Activated T-helper 2 cell treated with anti-CD3 and anti-CD28 coated beads, Interferon-gamma antibody, Interleukin-2, Interleukin-4, amounts not matched to agents 10 μg/mL and 5 μg/mL and 100 μg/mL, durations not matched to agents 14 hours and 24 hours and 36 hours (primary cell): ENCODE measurements around the gene FADS6. TPM values are rescaled to one million over a fixed set of nuclear protein-coding genes. Genes with fewer than 3 reads are reported as not detected.
"Not testable (repeated sequence)": the region's sequence is repeated elsewhere in the genome, so short reads cannot be mapped to it uniquely, and the experiment has no call there.

ENCODE experiments used
- DNase-seq: peaks from one replicate; pipeline ENCODE4 v3.0.0; 2021; ENCODE audit warnings: low spot score
- H3K27ac Mint-ChIP-seq: one replicate; pipeline ENCODE4 v1.8.0; 2021; ENCODE audit warnings: mixed read lengths
- H3K27me3 Mint-ChIP-seq: one replicate; pipeline ENCODE4 v1.8.0; 2021; ENCODE audit warnings: low read depth, mixed read lengths
- H3K36me3 Mint-ChIP-seq: one replicate; pipeline ENCODE4 v1.8.0; 2021; ENCODE audit warnings: low read depth, mixed read lengths
- H3K4me1 Mint-ChIP-seq: one replicate; pipeline ENCODE4 v1.8.0; 2021; ENCODE audit warnings: low read depth, mixed read lengths
- H3K4me3 Mint-ChIP-seq: one replicate; pipeline ENCODE4 v1.8.0; 2021; ENCODE audit warnings: low read depth, mild to moderate bottlenecking, moderate library complexity, mixed read lengths
- H3K9me3 Mint-ChIP-seq: one replicate; pipeline ENCODE4 v1.8.0; 2021; ENCODE audit warnings: mixed read lengths
- intact Hi-C: fragments of 100-400 bp; cut with micrococcal nuclease; formaldehyde crosslinking; loops from one replicate; pipeline ENCODE4 v1.15.1; 2023
- total RNA-seq: library from RNA; stranded (reverse); gene quantifications from 2 replicates; pipeline ENCODE4 v1.2.3, GENCODE V29; 2022

The FADS6 gene
- total RNA-seq, 1 donor from 2014 or later, result not detected

DNA sequence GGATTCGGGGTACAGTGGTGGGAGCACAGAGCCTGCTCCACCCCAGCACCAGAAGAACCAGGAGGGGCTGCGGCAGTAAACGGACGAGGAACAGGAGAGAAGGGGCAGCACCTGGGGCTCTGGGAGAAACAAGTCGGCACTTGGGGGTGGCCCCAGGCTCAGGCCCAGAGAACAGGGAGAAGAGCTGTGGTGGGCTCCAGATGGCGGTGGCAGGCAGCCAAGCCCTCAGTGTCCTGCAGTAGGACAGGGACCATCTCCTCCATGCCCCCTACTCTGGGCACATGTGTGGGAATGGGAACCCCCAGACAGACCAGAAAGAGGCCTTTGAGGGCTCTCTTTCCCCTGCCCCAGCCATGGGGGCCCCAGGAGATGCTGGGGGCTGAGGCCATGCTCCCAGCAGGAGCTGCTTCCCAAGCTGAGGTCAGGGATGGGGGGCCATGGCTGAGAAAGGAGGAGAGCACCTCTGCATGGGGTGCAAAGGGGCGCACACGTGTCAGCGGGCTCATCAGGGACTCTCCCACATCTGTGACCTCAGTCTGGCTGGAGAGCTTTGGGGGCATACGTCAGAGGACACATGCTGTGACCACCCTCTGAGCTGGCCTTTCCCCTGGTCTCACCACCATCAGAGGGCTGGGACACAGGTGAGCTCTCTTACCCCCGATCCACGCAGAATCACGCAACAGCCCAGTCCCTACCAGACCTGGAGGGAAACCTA lies 22.9 kb upstream of the FADS6 start:
- H3K27ac Mint-ChIP-seq, result no peak overlapping the region
- no peak overlapping the region for H3K4me3 Mint-ChIP-seq
- DNase-seq, result no peak
- peaks cover 15% of the 10 kb centered on the region for H3K27me3 Mint-ChIP-seq
- no peaks in the 10 kb centered on the region for H3K4me1 Mint-ChIP-seq
- intact Hi-C loops, result no loop called here
- H3K36me3 Mint-ChIP-seq, result no peaks in the 10 kb centered on the region
- H3K9me3 Mint-ChIP-seq, result no peaks in the 10 kb centered on the region

DNA sequence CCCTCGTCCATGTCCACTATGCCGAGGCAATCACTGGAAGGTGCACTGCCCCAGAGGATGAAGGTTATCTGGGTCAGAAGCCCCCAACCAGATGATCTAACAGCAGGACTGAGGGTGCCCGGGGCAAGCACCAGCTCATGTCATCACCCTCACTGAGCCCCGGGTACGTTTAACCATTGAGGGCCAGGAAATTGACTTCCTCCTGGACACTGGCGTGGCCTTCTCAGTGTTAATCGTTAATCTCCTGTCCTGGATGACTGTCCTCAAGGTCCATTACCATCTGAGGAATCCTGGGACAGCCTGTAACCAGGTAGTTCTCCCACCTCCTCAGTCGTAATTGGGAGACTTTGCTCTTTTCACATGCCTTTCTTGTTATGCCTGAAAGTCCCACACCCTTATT lies 18.0 kb upstream of the FADS6 start:
- DNase-seq, H3K36me3 Mint-ChIP-seq, H3K27ac Mint-ChIP-seq, H3K4me1 Mint-ChIP-seq, H3K9me3 Mint-ChIP-seq, H3K27me3 Mint-ChIP-seq, H3K4me3 Mint-ChIP-seq, intact Hi-C loops: not testable (repeated sequence)

DNA sequence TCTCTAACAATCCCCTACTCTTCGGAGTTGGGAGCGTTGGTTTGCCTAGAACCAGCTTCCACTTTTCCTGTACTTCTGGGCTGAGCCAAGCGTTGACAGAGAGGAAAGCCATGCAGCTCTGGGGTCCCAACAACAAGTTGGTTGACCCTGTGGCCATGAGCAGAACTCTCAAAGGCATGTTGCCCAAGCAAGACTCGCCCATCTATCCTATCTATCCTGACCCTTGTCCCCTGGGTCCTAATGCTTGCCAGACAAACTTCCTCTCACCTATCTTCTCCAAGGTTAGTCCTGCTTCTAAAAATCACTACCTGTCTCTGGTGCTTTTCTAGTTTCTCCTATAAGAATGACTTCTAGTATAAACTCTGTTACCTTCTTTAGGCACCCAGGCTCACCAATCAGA lies 15.7 kb upstream of the FADS6 start:
- H3K9me3 Mint-ChIP-seq, DNase-seq, H3K4me3 Mint-ChIP-seq, H3K36me3 Mint-ChIP-seq, H3K4me1 Mint-ChIP-seq, intact Hi-C loops, H3K27ac Mint-ChIP-seq: not testable (repeated sequence)
- peaks cover 11% of the 10 kb centered on the region for H3K27me3 Mint-ChIP-seq

DNA sequence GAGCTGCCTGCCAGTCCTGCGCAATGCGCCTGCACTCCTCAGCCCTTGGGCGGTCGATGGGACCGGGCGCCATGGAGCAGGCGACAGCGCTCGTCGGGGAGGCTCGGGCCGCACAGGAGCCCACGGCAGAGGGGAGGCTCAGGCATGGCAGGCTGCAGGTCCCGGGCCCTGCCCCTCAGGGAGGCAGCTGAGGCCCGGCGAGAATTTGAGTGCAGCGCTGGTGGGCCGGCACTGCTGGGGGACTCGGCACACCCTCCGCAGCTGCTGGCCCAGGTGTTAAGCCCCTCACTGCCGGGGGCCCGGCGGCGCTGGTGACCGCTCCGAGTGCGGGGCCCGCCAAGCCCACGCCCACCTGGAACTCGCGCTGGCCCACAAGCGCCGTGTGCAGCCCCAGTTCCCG lies 13.6 kb upstream of the FADS6 start:
- DNase-seq, result no peak
- no peak overlapping the region for H3K27ac Mint-ChIP-seq
- no peaks in the 10 kb centered on the region for H3K9me3 Mint-ChIP-seq
- intact Hi-C loops, result no loop called here
- peaks cover 5% of the 10 kb centered on the region for H3K27me3 Mint-ChIP-seq
- no peaks in the 10 kb centered on the region for H3K4me1 Mint-ChIP-seq
- H3K36me3 Mint-ChIP-seq, result no peaks in the 10 kb centered on the region
- H3K4me3 Mint-ChIP-seq, result no peak overlapping the region

DNA sequence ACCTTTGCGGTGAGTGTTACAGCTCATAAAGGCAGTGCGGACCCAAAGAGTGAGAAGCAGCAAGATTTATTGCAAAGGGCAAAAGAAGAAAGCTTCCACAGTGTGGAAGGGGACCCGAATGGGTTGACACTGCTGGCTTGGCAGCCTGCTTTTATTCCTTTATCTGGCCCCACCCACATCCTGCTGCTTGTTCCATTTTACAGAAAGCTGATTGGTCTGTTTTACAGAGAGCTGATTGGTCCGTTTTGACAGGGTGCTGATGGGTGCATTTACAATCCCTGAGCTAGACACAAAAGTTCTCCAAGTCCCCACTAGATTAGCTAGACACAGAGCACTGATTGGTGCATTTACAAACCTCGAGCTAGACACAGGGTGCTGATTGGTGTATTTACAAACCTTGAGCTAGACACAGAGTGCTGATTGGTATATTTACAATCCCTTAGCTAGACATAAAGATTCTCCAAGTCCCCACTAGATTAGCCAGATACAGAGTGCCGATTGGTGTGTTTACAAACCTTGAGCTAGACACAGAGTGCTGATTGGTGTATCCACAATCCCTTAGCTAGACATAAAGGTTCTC lies 12.9 kb upstream of the FADS6 start:
- intact Hi-C loops, H3K27me3 Mint-ChIP-seq, H3K4me3 Mint-ChIP-seq, H3K27ac Mint-ChIP-seq, H3K9me3 Mint-ChIP-seq, H3K36me3 Mint-ChIP-seq, H3K4me1 Mint-ChIP-seq: not testable (repeated sequence)
- DNase-seq, result peak; percentile 17

DNA sequence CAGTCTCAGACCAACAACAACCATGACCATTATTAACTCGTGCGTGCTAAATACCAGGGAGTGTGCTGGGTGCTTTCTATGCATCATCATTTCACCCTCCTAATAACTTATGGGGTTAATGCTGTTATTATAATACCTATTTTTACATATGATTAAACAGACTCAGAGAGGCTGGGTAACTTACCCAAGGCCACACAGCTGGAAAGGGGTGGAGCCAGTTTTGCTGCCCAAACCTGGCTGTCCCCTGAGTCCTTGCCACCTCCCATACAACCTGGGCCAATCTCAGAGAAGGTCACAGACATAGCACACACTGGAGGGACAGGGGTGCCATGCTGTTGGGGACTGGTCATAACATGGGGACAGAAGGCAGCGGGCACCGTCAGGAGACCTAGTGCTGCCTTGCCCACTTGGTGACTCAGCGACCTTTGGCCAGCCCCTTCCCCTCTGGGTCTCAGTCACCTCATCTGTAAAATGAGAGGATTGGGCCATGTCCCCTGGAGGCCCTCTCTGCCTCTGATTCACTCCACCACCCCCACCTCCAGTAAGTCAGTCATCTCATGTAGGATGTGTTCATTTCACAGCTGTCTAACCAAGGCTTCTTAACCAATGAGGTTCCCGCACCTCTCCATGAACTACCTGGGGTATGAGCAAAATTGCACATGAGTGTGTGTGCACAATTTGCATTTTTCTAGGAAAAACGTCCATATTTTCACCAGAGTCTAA lies 11.4 kb upstream of the FADS6 start:
- Mint-ChIP-seq H3K27me3 (peaks cover 5% of the 10 kb centered on the region), H3K4me3 (no peak overlapping the region), H3K4me1 (no peaks in the 10 kb centered on the region), H3K9me3 (no peaks in the 10 kb centered on the region), H3K36me3 (no peaks in the 10 kb centered on the region), H3K27ac (no peak overlapping the region)
- DNase-seq, result no peak
- intact Hi-C loops, result no loop called here

DNA sequence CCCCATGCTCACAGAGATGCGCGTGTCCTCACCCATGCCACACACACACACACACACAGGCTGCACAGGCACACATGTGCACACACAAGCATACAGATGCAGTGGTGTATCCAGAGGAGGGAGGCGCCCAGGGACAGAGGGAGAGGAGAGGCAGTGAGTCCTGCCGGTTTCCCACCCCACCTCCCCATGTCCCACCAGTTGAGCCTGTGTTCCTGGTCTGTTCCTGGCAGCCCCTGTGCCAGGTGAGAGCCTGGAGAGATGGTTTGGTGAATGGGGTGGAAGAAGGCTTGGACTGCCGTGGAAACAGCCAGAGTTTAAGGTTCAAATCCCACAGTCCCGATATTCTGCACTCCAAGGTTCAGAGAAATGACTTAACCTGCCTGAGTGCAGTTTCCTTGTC lies 10.2 kb upstream of the FADS6 start:
- H3K27me3 Mint-ChIP-seq, result peaks cover 5% of the 10 kb centered on the region
- H3K27ac Mint-ChIP-seq, result no peak overlapping the region
- DNase-seq, result no peak
- H3K9me3 Mint-ChIP-seq, result no peaks in the 10 kb centered on the region
- no peaks in the 10 kb centered on the region for H3K4me1 Mint-ChIP-seq
- H3K36me3 Mint-ChIP-seq, result no peaks in the 10 kb centered on the region
- no peak overlapping the region for H3K4me3 Mint-ChIP-seq
- intact Hi-C loops, result no loop called here

DNA sequence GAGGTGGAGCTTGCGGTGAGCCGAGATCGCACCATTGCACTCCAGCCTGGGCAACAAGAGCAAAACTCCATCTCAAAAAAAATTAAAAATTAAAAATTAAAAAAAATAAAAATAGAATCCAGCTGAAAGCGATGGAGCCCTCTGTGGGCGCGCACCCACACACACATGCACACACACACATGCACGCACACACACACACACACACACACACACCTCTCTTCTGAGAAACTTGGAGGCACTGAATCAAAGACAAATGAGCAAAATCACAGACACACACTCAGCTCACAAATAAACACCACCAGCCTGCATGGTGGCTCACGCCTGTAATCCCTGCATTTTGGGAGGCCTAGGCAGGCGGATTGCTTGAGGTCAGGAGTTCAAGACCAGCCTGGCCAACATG lies 9.6 kb upstream of the FADS6 start:
- intact Hi-C loops, result no loop called here
- H3K27me3 Mint-ChIP-seq, result peaks cover 5% of the 10 kb centered on the region
- no peaks in the 10 kb centered on the region for H3K9me3 Mint-ChIP-seq
- DNase-seq, result no peak
- H3K27ac Mint-ChIP-seq, result no peak overlapping the region
- no peak overlapping the region for H3K4me3 Mint-ChIP-seq
- no peaks in the 10 kb centered on the region for H3K36me3 Mint-ChIP-seq
- H3K4me1 Mint-ChIP-seq, result no peaks in the 10 kb centered on the region

DNA sequence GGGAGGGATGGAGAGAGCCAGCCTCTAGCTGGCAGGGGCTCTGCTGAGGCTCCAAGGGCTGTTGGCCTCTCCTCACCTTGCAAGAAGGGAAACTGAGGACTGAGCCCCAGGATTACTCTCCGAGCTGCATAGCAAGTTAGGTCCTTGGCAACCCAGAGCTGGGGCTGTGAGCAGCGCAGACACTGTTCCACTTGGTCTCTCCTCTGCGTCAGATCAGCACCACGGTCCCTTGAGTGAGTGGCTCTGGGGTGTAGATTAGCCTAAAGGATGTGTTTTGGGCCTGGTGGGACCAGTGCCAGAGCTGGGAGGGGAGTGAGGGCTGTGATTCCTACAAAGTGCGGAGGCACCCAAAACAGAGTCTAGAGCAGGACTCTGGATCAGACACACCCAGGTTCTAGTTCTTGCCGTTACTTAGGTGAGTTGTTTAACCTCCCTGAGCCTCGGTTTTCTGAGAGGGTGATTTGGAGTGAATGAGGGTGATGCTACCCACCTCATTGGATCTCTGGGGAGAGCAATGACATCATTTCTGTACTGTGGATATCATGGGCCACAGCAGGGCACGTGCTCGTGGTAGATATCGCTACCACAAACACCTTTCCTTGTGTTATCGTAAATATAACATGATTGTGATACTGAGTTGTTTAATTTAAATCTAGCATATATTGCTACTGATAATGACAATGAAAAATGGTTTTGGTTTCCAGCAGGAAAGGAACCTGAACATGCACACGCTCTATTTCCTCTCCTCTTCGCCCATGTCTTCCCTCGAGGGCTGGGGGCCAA lies 8.1 kb upstream of the FADS6 start:
- intact Hi-C loops, result no loop called here
- Mint-ChIP-seq H3K4me3 (no peak overlapping the region), H3K27me3 (peaks cover 8% of the 10 kb centered on the region), H3K9me3 (no peaks in the 10 kb centered on the region), H3K36me3 (no peaks in the 10 kb centered on the region), H3K4me1 (no peaks in the 10 kb centered on the region), H3K27ac (no peak overlapping the region)
- no peak for DNase-seq

DNA sequence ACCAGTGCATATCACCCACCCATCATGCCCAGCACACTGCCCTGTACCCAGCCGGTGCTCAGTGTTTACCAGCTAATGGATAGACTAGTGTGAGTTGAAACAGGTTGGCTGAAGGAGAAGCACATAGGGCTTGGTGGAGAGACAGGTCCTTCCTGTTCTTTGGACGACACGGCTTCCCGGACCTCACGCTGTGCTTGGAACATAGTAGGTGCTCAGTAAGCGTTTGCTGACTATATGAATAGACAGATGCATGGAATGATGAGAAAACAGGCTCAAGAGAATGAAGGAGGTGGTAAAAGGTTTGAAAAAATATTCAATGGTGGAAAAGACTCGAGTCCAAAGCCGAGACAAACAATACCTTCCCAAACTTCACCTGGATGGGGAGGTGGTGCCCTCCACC lies 6.8 kb upstream of the FADS6 start:
- Mint-ChIP-seq H3K27ac (no peak overlapping the region), H3K9me3 (no peaks in the 10 kb centered on the region), H3K4me3 (no peak overlapping the region), H3K36me3 (no peaks in the 10 kb centered on the region), H3K4me1 (no peaks in the 10 kb centered on the region), H3K27me3 (peaks cover 18% of the 10 kb centered on the region)
- intact Hi-C loops, result no loop called here
- DNase-seq, result no peak

DNA sequence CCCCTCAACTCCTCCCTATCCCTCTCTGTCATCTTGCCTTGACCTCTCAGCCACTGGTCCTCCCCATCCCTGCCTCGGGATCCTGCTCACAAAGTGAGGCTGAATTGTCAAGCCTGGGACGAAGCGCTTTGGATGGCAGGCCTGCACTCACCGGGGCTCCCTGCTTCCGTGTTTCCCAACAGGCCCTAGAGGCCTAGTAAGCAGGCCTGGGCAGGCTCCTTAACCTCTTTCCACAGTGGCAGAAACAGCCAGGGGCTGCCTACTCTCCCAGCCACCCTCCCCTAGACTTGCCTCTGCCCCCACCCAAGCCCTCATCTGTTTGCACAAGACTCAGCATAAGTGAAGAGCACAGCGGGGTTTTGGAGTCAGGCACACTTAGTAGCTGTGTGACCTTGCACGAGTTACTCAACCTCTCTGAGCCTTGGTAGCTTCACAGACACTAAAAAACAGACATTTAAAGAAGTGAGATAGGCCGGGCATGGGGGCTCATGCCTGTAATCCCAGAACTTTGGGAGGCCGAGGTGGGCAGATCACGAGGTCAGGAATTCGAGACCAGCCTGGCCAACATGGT lies 5.0 kb upstream of the FADS6 start:
- DNase-seq, result no peak
- Mint-ChIP-seq H3K27me3 (peaks cover 32% of the 10 kb centered on the region), H3K36me3 (no peaks in the 10 kb centered on the region), H3K27ac (no peak overlapping the region), H3K4me1 (peaks cover 2% of the 10 kb centered on the region), H3K4me3 (no peak overlapping the region), H3K9me3 (no peaks in the 10 kb centered on the region)
- intact Hi-C loops, result no loop called here

DNA sequence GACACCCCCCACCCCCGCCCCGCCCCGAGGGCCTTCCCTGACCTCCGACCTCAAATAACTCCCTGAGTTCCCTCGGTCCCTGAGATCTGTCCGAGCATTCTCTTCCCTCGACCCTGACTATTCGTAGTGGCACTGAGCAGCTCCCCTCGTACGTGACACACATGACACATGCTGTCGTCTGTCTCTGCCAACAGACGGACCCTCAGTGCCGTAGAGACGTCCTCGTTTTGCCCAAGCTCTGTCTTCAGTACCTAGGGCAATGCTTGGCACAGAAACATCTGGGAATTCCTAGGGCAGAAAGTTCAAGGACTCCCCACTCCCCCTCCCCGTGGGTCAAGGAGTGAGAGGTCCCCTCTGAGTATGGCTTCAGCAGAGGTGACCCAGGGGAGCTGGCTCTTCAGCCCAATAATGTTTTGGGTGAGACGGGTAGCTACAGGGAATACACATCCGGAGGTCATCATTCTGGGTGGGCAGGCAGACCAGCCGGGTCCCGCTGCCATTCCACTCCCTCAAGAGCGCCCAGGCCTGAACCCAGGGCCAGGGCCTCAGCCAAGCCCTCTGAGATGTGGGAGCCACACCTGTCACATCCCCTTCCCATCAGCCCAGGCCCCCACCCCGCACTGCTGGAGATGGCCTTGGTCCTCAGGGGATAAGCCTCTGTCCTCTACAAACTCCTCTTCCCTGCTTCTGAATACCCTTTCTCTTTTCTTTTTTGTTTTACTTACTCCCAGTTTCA lies 671 bp upstream of the FADS6 start:
- peaks cover 2% of the 10 kb centered on the region for H3K4me1 Mint-ChIP-seq
- no peak overlapping the region for H3K27ac Mint-ChIP-seq
- H3K27me3 Mint-ChIP-seq, result peaks cover 45% of the 10 kb centered on the region
- DNase-seq, result no peak
- intact Hi-C loops, result no loop called here
- H3K4me3 Mint-ChIP-seq, result no peak overlapping the region
- no peaks in the 10 kb centered on the region for H3K9me3 Mint-ChIP-seq
- H3K36me3 Mint-ChIP-seq, result no peaks in the 10 kb centered on the region
